RWPE2 (cell line): ENCODE data around the gene PRKACA.

Experiments used
- ATAC-seq: fragments of 200-7000 bp; cut with Tn5 transposase; 3 replicates; pipeline ENCODE4 v1.9.1; 2021; ENCODE audit warnings: low read depth
- DNase-seq: peaks from one replicate; pipeline ENCODE4 v3.0.0-alpha.2; 2020; ENCODE audit warnings: low spot score
- H3K27ac ChIP-seq: fragments of 450-650 bp; 2 replicates; pipeline ENCODE4 v1.5.1; 2017; ENCODE audit warnings: mild to moderate bottlenecking; ENCODE audit not compliant: poor library complexity, severe bottlenecking
- H3K27me3 ChIP-seq: fragments of 250-450 bp; sonication (Bioruptor Pico); 2 replicates; pipeline ENCODE4 v1.5.1; 2021; ENCODE audit warnings: mild to moderate bottlenecking, moderate library complexity; ENCODE audit not compliant: insufficient read depth, poor library complexity, severe bottlenecking
- H3K36me3 ChIP-seq: fragments of 250-450 bp; sonication (Bioruptor Pico); 2 replicates; pipeline ENCODE4 v1.5.1; 2020; ENCODE audit warnings: low read depth, mild to moderate bottlenecking, moderate library complexity
- H3K4me1 ChIP-seq: fragments of 250-450 bp; sonication (Bioruptor Pico); 2 replicates; pipeline ENCODE4 v1.5.1; 2021; ENCODE audit warnings: mild to moderate bottlenecking, moderate library complexity; ENCODE audit not compliant: insufficient read depth, poor library complexity, severe bottlenecking
- H3K4me3 ChIP-seq: fragments of 250-450 bp; sonication (Bioruptor Pico); 2 replicates; pipeline ENCODE4 v1.5.1; 2021; ENCODE audit warnings: mild to moderate bottlenecking, moderate library complexity; ENCODE audit not compliant: severe bottlenecking
- H3K9me3 ChIP-seq: fragments of 250-450 bp; sonication (Bioruptor Pico); 2 replicates; pipeline ENCODE4 v1.5.1; 2021; ENCODE audit warnings: mild to moderate bottlenecking, moderate library complexity; ENCODE audit not compliant: severe bottlenecking
- CTCF ChIP-seq: fragments of 450-650 bp; IDR thresholded peaks from one replicate; pipeline ENCODE4 v1.5.1; 2017; ENCODE audit warnings: mild to moderate bottlenecking, moderate library complexity; ENCODE audit not compliant: poor library complexity, severe bottlenecking

Gene PRKACA

GRCh38 chr19:14081797-14082674, 35.5 kb downstream of the PRKACA start:
- Histone ChIP-seq H3K9me3 (no peaks in the 10 kb centered on the region), H3K4me1 (no peaks in the 10 kb centered on the region), H3K27me3 (no peaks in the 10 kb centered on the region), H3K27ac (peak overlapping the region; percentile 35), H3K36me3 (no peaks in the 10 kb centered on the region), H3K4me3 (peak overlapping the region; percentile 62)
- TF ChIP-seq CTCF: no peak
- DNase-seq (no peak), ATAC-seq (peak; percentile 27)

GRCh38 chr19:14080887-14081796, 36.4 kb downstream of the PRKACA start:
- peak overlapping the region; percentile 35 for H3K27ac ChIP-seq
- H3K27me3 ChIP-seq: no peaks in the 10 kb centered on the region
- DNase-seq: peak; percentile 95
- H3K36me3 ChIP-seq: no peaks in the 10 kb centered on the region
- H3K9me3 ChIP-seq: no peaks in the 10 kb centered on the region
- no peaks in the 10 kb centered on the region for H3K4me1 ChIP-seq
- H3K4me3 ChIP-seq: peak overlapping the region; percentile 62
- peak; percentile 92 for ATAC-seq
- no peak for TF ChIP-seq CTCF

- ATAC-seq (no peak), DNase-seq (no peak)
- no peaks in the 10 kb centered on the region for H3K9me3 ChIP-seq
- H3K27me3 ChIP-seq: no peaks in the 10 kb centered on the region
- H3K27ac ChIP-seq: no peak overlapping the region
- no peaks in the 10 kb centered on the region for H3K4me1 ChIP-seq
- no peak for TF ChIP-seq CTCF
- H3K36me3 ChIP-seq: no peaks in the 10 kb centered on the region
- H3K4me3 ChIP-seq: no peak overlapping the region
Observed at GRCh38 chr19:14078411-14078810, 39.2 kb downstream of the PRKACA start.

GRCh38 chr19:14073925-14074838, 43.4 kb downstream of the PRKACA start:
- no peaks in the 10 kb centered on the region for H3K4me1 ChIP-seq
- no peaks in the 10 kb centered on the region for H3K9me3 ChIP-seq
- peak overlapping the region; percentile 32 for H3K27ac ChIP-seq
- peak; percentile 33; the same call in 2 of the 3 replicates for ATAC-seq
- peaks cover 8% of the 10 kb centered on the region for H3K27me3 ChIP-seq
- TF ChIP-seq CTCF: no peak
- no peak for DNase-seq
- H3K36me3 ChIP-seq: no peaks in the 10 kb centered on the region
- peak overlapping the region; percentile 62 for H3K4me3 ChIP-seq
